GM18526 (cell line): ENCODE results near the gene ADARB2.

Source experiments
- POLR2A ChIP-seq: IDR thresholded peaks from 3 replicates; pipeline ENCODE4 v1.6.1; 2011; ENCODE audit not compliant: insufficient read length; ENCODE audit errors: extremely low read depth

The ADARB2 gene

GRCh38 chr10:1175956-1176565 lies 561.3 kb downstream of the ADARB2 start:
- TF ChIP-seq POLR2A, result no peak

GRCh38 chr10:1174022-1174421 lies 563.3 kb downstream of the ADARB2 start:
- no peak for TF ChIP-seq POLR2A

- TF ChIP-seq POLR2A, result no peak
Observed at GRCh38 chr10:1173091-1173490, 564.2 kb downstream of the ADARB2 start.

GRCh38 chr10:1172256-1172984 lies 564.9 kb downstream of the ADARB2 start:
- TF ChIP-seq POLR2A, result no peak

- TF ChIP-seq POLR2A, result no peak
Observed at GRCh38 chr10:1171586-1171985, 565.7 kb downstream of the ADARB2 start.

GRCh38 chr10:1171182-1171581 lies 566.1 kb downstream of the ADARB2 start:
- no peak for TF ChIP-seq POLR2A

- TF ChIP-seq POLR2A, result no peak
Observed at GRCh38 chr10:1170867-1171180, 566.5 kb downstream of the ADARB2 start.

- no peak for TF ChIP-seq POLR2A
Observed at GRCh38 chr10:1169981-1170866, 567.1 kb downstream of the ADARB2 start.

- no peak for TF ChIP-seq POLR2A
Observed at GRCh38 chr10:1169186-1169885, 568.0 kb downstream of the ADARB2 start.

- TF ChIP-seq POLR2A, result no peak
Observed at GRCh38 chr10:1168763-1169162, 568.6 kb downstream of the ADARB2 start.

- no peak for TF ChIP-seq POLR2A
Observed at GRCh38 chr10:1166828-1167275, 570.5 kb downstream of the ADARB2 start.

- TF ChIP-seq POLR2A, result no peak
Observed at GRCh38 chr10:1166101-1166827, 571.1 kb downstream of the ADARB2 start.

GRCh38 chr10:1163831-1164230 lies 573.5 kb downstream of the ADARB2 start:
- TF ChIP-seq POLR2A, result no peak

GRCh38 chr10:1163204-1163660 lies 574.1 kb downstream of the ADARB2 start:
- TF ChIP-seq POLR2A, result no peak

- no peak for TF ChIP-seq POLR2A
Observed at GRCh38 chr10:1162481-1163203, 574.7 kb downstream of the ADARB2 start.
